Measurements from ENCODE around the gene LCT.
"Not testable (repeated sequence)": the region's sequence is repeated elsewhere in the genome, so short reads cannot be mapped to it uniquely, and the experiment has no call there.

LCT gene

DNA sequence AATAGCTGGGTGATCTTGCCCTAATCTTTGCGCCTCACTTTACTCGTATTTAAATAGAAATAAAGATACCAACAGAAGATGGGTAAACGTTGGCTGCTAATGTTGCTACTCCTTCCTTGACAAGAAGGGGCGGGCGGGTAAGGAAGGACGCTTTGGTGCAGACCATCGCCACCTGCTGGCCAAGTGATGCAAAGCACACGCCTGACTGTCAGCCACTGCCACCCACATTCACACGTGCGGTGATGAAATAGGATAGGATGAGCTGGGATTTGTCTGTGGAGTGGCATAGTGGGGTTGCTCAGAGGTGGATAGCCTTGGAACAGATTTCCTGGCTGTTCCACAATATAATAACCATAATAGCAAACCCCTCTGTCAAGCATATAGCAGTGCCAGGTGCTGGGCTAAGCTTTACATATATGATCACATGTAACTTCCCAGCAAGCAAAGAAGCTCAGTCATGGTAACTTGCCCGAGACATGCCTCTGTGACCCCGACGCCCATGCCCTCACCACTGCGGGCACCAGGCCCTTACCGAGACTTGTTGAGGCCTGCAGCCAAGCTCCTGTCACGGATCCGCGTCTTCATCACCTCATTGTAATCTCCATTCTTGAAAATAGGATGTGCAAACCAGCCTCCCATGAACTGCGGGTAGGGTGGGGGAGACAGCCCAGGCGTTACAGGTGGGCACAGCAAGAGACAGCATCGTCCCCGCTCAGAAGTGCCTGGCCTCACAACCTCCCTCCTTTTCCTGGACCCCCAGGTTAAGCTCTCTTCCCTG lies 39.3 kb downstream of the LCT start:
- ATAC-seq: peak; percentile 97
- no peak for TF ChIP-seq ZFP30 (CRISPR knock-in tag; IDR thresholded peaks at IDR 0.05)
- TF ChIP-seq ARNTL (CRISPR knock-in tag; IDR thresholded peaks at IDR 0.05; ENCODE audit: borderline replicate concordance, low read depth): no peak
- no peak for TF ChIP-seq OSR1 (CRISPR knock-in tag; IDR thresholded peaks at IDR 0.05)
- TF ChIP-seq CSDC2 (CRISPR knock-in tag; IDR thresholded peaks at IDR 0.05): no peak
- no peak for TF ChIP-seq TOX (CRISPR knock-in tag; IDR thresholded peaks at IDR 0.05; ENCODE audit: borderline replicate concordance)
- TF ChIP-seq GLIS3 (CRISPR knock-in tag; IDR thresholded peaks at IDR 0.05): no peak
- TF ChIP-seq ESRRG (CRISPR knock-in tag; IDR thresholded peaks at IDR 0.05): no peak
- TF ChIP-seq SNAI2 (CRISPR knock-in tag; IDR thresholded peaks at IDR 0.05): no peak
- TF ChIP-seq BACH2 (CRISPR knock-in tag; IDR thresholded peaks at IDR 0.05; ENCODE audit: borderline replicate concordance): no peak
- no peak for TF ChIP-seq ZNF565 (CRISPR knock-in tag; conservative IDR thresholded peaks at IDR 0.05; ENCODE audit: low read depth)
- no peak for TF ChIP-seq ZNF70 (CRISPR knock-in tag; IDR thresholded peaks at IDR 0.05)
- TF ChIP-seq ZNF8 (CRISPR knock-in tag; IDR thresholded peaks at IDR 0.05): no peak
- no peak for TF ChIP-seq ZFP3 (CRISPR knock-in tag; IDR thresholded peaks at IDR 0.05)
- TF ChIP-seq, protein P1, sequence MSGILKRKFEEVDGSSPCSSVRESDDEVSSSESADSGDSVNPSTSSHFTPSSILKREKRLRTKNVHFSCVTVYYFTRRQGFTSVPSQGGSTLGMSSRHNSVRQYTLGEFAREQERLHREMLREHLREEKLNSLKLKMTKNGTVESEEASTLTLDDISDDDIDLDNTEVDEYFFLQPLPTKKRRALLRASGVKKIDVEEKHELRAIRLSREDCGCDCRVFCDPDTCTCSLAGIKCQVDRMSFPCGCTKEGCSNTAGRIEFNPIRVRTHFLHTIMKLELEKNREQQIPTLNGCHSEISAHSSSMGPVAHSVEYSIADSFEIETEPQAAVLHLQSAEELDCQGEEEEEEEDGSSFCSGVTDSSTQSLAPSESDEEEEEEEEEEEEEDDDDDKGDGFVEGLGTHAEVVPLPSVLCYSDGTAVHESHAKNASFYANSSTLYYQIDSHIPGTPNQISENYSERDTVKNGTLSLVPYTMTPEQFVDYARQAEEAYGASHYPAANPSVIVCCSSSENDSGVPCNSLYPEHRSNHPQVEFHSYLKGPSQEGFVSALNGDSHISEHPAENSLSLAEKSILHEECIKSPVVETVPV (CRISPR knock-in tag; IDR thresholded peaks at IDR 0.05): no peak
- TF ChIP-seq, protein P2, sequence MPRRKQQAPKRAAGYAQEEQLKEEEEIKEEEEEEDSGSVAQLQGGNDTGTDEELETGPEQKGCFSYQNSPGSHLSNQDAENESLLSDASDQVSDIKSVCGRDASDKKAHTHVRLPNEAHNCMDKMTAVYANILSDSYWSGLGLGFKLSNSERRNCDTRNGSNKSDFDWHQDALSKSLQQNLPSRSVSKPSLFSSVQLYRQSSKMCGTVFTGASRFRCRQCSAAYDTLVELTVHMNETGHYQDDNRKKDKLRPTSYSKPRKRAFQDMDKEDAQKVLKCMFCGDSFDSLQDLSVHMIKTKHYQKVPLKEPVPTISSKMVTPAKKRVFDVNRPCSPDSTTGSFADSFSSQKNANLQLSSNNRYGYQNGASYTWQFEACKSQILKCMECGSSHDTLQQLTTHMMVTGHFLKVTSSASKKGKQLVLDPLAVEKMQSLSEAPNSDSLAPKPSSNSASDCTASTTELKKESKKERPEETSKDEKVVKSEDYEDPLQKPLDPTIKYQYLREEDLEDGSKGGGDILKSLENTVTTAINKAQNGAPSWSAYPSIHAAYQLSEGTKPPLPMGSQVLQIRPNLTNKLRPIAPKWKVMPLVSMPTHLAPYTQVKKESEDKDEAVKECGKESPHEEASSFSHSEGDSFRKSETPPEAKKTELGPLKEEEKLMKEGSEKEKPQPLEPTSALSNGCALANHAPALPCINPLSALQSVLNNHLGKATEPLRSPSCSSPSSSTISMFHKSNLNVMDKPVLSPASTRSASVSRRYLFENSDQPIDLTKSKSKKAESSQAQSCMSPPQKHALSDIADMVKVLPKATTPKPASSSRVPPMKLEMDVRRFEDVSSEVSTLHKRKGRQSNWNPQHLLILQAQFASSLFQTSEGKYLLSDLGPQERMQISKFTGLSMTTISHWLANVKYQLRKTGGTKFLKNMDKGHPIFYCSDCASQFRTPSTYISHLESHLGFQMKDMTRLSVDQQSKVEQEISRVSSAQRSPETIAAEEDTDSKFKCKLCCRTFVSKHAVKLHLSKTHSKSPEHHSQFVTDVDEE (CRISPR knock-in tag; IDR thresholded peaks at IDR 0.05): no peak
- TF ChIP-seq RARB (CRISPR knock-in tag; IDR thresholded peaks at IDR 0.05): no peak
- TF ChIP-seq, protein P3, sequence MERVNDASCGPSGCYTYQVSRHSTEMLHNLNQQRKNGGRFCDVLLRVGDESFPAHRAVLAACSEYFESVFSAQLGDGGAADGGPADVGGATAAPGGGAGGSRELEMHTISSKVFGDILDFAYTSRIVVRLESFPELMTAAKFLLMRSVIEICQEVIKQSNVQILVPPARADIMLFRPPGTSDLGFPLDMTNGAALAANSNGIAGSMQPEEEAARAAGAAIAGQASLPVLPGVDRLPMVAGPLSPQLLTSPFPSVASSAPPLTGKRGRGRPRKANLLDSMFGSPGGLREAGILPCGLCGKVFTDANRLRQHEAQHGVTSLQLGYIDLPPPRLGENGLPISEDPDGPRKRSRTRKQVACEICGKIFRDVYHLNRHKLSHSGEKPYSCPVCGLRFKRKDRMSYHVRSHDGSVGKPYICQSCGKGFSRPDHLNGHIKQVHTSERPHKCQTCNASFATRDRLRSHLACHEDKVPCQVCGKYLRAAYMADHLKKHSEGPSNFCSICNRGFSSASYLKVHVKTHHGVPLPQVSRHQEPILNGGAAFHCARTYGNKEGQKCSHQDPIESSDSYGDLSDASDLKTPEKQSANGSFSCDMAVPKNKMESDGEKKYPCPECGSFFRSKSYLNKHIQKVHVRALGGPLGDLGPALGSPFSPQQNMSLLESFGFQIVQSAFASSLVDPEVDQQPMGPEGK (CRISPR knock-in tag; IDR thresholded peaks at IDR 0.05; ENCODE audit: borderline replicate concordance): no peak
- TF ChIP-seq ISL1 (CRISPR knock-in tag; IDR thresholded peaks at IDR 0.05): no peak
- TF ChIP-seq TCF4 (CRISPR knock-in tag; IDR thresholded peaks at IDR 0.05; ENCODE audit: borderline replicate concordance): no peak

DNA sequence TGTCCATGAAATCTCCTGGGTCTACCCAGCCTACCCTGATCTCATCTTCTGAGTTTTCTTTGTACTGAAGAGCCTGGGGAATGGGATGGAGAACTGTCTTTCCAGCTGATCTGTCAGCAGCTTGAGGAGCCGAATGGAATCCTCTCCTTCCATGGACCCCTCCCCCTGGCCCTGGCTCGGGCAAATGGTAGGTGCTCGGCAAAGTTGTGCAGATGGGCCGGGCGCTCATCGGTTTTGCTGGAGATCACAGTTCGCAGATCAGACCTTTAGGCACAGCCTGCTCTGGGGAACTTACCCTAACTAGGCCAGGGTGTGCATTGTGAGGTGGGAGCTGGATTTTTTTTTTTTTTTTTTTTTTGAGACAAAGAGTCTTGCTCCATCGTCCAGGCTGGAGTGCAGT lies 40.4 kb downstream of the LCT start:
- no peak for ATAC-seq
- TF ChIP-seq, protein P3 (CRISPR knock-in tag; IDR thresholded peaks at IDR 0.05; ENCODE audit: borderline replicate concordance): no peak
- TF ChIP-seq TOX (CRISPR knock-in tag; IDR thresholded peaks at IDR 0.05; ENCODE audit: borderline replicate concordance) (no peak), ZC3H10 (CRISPR knock-in tag; IDR thresholded peaks at IDR 0.05) (no peak), ESRRG (CRISPR knock-in tag; IDR thresholded peaks at IDR 0.05) (no peak)
- TF ChIP-seq, protein P2 (CRISPR knock-in tag; IDR thresholded peaks at IDR 0.05): no peak
- TF ChIP-seq, protein P4, sequence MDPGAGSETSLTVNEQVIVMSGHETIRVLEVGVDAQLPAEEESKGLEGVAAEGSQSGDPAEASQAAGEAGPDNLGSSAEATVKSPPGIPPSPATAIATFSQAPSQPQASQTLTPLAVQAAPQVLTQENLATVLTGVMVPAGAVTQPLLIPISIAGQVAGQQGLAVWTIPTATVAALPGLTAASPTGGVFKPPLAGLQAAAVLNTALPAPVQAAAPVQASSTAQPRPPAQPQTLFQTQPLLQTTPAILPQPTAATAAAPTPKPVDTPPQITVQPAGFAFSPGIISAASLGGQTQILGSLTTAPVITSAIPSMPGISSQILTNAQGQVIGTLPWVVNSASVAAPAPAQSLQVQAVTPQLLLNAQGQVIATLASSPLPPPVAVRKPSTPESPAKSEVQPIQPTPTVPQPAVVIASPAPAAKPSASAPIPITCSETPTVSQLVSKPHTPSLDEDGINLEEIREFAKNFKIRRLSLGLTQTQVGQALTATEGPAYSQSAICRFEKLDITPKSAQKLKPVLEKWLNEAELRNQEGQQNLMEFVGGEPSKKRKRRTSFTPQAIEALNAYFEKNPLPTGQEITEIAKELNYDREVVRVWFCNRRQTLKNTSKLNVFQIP (CRISPR knock-in tag; IDR thresholded peaks at IDR 0.05; ENCODE audit: borderline replicate concordance, low read depth): no peak

DNA sequence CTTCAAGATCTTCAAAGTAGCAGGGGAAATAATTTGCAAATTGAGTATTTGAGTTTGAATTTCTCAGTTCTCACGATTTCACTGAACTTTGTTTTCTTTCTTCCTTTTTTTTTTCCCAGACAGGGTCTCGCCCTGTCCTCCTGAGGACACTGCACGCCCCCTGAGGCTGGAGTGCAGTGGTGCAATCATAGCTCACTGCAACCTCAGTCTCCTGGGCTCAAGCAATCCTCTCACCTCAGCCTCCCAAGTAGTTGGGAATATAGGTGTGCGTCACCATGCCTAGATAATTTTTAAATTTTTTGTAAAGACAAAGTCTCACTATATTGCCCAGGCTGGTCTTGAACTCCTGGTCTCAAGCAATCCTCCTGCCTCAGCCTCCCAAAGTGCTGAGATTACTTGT lies 41.3 kb downstream of the LCT start:
- not testable (repeated sequence) for ATAC-seq
